ENCODE data around the gene WDTC1. TPM values are rescaled to one million over a fixed set of nuclear protein-coding genes. Genes with fewer than 3 reads are reported as not detected.
"Not testable (repeated sequence)": the region's sequence is repeated elsewhere in the genome, so short reads cannot be mapped to it uniquely, and the experiment has no call there.

Gene WDTC1, protein sequence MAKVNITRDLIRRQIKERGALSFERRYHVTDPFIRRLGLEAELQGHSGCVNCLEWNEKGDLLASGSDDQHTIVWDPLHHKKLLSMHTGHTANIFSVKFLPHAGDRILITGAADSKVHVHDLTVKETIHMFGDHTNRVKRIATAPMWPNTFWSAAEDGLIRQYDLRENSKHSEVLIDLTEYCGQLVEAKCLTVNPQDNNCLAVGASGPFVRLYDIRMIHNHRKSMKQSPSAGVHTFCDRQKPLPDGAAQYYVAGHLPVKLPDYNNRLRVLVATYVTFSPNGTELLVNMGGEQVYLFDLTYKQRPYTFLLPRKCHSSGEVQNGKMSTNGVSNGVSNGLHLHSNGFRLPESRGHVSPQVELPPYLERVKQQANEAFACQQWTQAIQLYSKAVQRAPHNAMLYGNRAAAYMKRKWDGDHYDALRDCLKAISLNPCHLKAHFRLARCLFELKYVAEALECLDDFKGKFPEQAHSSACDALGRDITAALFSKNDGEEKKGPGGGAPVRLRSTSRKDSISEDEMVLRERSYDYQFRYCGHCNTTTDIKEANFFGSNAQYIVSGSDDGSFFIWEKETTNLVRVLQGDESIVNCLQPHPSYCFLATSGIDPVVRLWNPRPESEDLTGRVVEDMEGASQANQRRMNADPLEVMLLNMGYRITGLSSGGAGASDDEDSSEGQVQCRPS
- polyA plus RNA-seq (ENCODE audit: insufficient read length in 4 of 4): 10 to 100 TPM; 40.8 to 51.9 (median 44.9) TPM

DNA sequence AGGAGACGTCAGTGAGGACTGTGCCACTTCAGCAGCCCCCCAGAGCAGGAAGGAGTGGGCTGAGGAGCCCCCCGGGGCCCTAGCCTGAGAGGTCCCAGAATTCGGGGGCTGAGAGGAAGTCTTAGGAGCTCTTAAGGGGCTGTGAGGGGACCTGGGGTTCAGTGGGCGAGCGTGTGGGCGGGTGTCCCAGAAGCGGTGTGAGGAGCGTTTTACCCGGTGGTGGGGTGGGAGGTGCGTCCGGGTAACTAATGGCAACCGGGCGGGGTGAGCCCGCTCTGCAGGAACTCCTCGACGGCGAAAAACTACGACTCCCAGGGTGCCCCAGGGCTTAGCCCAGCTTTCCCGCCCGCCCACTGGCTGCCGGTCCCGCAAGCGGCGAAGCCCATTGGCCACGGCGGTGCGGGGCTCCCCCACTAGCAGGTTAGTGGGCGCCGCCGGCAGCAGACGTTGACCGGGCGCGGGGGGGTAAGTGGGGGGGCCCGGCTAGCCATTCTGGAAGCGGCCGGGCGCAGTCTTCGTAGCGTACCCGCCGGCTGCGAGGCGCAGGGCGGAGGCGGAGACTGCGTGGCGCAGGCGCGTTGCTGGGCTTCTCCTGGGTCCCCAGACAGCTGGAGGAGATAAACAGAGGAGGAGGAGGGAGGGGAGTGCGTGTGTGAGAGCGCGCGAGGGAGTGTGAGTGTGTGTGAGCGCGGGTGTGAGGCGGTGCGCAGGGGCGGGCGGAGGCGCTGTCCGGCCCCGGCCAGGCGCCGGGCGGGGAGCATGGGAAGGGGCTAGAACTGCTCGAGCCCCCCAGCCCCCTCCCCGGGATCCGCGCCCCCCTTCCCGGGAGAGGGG lies at the start of gene WDTC1:
Gene WDTC1, plus strand, starts transcription at position 584 of the 834 bp plus-strand sequence. CDS start 26,423 bp downstream, outside the sequence.
- DNase-seq (ENCODE audit: low read depth in 4 of 4, low spot score in 3 of 4): peak; percentile 88 to 92 (median 91)

DNA sequence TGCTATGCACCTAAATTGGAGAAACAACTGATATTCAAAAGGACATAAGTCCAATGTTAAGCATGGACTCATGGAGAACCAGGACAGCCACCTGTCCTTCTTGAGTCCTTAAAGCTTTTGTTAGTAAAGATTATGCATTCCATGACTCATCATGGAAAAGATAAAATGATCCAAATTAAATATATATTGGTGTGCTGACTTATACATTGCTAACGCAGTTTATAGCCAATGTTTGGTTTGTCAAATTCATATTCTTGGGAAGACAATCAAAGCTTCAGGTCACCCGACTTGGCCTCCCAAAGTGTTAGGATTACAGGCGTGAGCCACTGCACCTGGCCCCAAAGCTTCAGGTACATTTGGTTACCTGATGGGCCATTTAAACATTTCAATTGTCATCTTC lies 49.8 kb upstream of the WDTC1 start:
- DNase-seq (ENCODE audit: low read depth in 4 of 4, low spot score in 3 of 4): not testable (repeated sequence)

DNA sequence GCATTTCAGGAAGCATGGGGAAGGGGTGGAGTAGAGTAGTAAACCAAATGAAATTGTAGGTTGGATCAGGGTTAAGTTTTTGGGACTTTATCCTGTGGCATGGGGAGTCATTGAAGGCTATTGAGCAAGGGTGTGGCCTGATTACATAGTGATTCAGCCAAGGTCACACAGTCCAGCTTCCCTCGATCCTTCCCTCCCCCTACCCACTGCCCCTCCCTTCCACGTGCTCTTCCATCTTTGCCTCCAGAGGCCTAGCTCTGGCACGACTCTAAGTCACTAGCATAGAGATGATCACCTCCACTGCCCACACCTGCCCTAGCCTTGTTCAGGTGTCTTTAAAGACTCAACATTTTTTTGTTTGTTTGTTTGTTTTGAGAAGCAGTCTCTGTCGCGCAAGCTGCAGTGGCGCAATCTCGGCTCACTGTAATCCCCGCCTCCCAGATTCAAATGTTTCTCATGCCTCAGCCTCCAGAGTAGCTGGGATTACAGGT lies 42.3 kb upstream of the WDTC1 start:
- DNase-seq (ENCODE audit: low read depth in 4 of 4, low spot score in 3 of 4): no peak

DNA sequence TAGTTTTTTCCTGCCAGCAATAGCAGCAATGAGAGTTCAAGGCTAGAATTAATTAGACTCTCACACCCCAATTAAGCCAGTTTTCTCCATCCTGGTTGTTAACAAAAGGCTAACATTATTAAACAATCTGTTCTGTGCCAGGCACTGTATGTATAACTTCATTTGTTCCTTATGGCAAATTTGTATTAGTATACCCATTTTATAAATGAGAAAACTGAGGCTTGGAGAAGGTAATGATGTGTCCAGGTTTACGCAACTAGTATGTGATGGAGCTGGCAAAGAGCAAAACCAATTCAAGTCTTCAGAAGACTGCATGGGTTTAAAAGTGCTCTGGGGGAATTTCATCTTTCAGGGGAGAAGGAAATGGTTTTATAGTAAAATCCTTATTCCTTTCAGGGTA lies 41.2 kb upstream of the WDTC1 start:
- DNase-seq (ENCODE audit: low read depth in 4 of 4, low spot score in 3 of 4): no peak

DNA sequence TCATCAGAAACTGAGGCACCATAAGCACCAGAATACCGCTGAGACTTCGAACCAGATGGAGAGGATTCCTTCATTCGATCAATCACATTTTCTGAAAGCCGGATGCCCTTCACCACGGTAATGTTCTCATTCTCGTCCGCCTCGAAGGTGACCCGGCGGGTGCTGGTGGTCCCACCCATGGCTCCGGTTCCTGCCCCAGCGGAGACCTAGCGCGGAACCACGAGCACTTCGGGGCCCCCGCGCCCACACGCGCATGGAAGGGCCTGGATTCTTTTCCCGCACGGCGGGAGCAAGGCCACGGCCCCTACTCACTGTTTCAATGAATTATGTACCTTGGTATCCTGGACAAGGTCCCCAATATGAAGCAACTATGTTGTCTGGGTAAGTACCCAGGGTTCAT lies 33.1 kb upstream of the WDTC1 start:
- DNase-seq (ENCODE audit: low read depth in 4 of 4, low spot score in 3 of 4): no peak

DNA sequence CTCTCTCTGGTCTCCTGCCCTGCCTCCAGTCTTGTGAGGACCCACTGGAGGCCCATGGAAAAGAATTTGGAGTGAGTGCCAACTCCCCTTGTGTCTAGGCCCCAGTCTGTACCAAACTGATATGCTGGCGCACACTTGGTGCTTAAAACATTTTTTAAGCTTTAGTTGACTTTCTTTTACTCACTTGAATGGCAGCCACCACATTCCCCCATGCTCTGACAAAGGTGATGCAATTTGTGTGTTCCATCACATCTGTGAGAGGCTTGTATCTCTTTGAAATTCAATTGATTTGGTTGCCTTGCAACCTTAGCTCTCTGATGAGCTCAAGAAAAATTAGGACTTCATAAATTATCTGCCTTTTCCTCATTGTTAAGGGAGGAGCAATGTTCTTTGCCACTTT lies 30.5 kb upstream of the WDTC1 start:
- no peak for DNase-seq (ENCODE audit: low read depth in 4 of 4, low spot score in 3 of 4)

DNA sequence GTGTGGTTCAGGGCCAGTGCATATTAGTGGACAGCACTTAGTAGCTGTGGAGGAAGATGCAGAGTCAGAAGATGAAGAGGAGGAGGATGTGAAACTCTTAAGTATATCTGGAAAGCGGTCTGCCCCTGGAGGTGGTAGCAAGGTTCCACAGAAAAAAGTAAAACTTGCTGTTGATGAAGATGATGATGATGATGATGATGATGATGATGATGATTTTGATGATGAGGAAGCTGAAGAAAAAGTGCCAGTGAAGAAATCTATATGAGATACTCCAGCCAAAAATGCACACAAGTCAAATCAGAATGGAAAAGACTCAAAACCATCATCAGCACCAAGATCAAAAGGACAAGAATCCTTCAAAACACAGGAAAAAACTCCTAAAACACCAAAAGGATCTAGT lies 27.2 kb upstream of the WDTC1 start:
- DNase-seq (ENCODE audit: low read depth in 4 of 4, low spot score in 3 of 4): not testable (repeated sequence)

DNA sequence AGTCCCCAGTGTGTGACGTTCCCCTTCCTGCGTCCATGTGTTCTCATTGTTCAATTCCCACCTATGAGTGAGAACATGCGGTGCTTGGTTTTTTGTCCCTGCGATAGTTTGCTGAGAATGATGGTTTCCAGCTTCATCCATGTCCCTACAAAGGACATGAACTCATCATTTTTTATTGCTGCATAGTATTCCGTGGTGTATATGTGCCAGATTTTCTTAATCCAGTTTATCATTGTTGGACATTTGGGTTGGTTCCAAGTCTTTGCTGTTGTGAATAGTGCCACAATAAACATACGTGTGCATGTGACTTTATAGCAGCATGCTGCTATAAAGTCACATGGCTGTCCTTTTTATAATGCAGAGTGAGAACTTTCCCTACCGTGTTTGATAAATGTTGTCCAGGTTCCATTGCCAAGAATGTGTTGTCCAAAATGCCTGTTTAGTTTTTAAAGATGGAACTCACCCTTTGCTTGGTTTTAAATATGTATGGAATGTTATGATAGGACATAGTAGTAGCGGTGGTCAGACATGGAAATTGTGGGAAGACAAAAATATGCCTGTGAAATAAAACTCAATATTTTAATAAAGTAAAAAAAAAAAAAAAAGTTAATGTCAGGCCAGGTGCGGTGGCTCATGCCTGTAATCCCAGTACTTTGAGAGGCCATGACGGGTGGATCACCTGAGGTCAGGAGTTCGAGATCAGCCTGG lies 26.1 kb upstream of the WDTC1 start:
- not testable (repeated sequence) for DNase-seq (ENCODE audit: low read depth in 4 of 4, low spot score in 3 of 4)

DNA sequence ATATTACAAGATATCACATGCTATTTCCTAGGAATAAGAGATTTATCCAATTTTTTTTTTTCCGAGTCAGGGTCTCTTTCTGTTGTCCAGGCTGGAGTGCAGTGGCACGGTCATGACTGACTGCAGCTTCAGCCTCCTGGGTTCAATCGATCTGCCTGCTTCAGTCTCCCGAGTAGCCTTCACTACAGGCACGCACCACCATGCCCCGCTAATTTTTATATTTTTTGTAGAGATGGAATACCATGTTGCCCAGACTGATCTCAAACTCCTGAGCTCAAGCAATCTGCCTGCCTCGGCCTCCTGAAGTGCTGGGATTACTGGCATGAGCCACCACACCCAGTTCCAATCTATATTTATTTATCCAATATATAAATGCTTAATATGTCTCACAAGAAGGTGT lies 18.0 kb upstream of the WDTC1 start:
- no peak for DNase-seq (ENCODE audit: low read depth in 4 of 4, low spot score in 3 of 4)

DNA sequence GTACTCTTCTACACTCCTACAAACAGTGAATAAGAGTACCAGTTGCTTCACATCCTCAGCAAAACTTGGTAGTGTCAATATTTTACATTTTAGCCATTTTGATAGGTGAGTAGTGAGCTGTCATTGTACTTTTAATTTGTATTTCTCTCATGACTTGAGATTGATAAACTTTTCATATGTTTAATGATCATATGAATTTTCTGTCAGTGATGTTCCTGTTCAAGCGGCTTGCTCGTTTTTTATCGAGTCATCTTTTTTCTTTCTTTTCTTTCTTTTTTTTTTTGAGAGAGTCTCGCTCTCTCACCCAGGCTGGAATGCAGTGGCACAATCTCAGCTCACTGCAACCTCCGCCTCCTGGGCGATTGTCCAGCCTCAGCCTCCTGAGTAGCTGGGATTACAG lies 17.0 kb upstream of the WDTC1 start:
- DNase-seq (ENCODE audit: low read depth in 4 of 4, low spot score in 3 of 4): no peak

DNA sequence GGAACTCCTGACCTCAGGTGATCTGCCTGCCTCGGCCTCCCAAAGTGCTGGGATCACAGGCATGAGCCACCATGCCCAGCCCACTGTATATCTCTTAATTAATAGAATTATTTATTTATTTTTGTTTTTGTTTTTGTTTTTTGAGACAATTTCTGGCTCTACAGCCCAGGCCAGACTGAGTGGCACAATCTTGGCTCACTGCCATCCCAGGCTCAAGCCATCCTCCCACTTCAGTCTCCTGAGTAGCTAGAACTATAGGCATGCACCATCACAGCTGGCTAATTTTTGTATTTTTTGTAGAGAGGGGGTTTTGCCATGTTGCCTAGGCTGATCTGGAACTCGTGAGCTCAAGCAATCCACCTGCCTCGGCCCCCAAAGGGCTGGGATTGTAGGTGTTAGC lies 15.7 kb upstream of the WDTC1 start:
- DNase-seq (ENCODE audit: low read depth in 4 of 4, low spot score in 3 of 4): no peak

DNA sequence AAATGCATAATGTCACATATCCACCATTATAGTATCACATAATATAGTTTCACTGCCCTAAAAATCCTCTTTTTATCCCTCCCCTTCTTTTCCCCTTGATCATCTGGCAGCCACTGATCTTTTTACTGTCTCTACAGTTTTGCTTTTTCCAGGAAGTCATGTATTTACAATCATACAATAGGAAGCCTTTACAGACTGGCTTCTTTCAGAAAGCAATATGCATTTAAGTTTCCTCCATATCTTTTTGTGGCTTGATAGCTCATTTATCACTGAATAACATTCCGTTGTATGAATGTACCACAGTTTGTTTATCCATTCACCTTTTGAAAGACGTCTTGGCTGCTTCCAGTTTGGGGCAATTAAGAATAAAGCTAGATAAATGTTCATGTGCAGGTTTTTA lies 14.3 kb upstream of the WDTC1 start:
- no peak for DNase-seq (ENCODE audit: low read depth in 4 of 4, low spot score in 3 of 4)

DNA sequence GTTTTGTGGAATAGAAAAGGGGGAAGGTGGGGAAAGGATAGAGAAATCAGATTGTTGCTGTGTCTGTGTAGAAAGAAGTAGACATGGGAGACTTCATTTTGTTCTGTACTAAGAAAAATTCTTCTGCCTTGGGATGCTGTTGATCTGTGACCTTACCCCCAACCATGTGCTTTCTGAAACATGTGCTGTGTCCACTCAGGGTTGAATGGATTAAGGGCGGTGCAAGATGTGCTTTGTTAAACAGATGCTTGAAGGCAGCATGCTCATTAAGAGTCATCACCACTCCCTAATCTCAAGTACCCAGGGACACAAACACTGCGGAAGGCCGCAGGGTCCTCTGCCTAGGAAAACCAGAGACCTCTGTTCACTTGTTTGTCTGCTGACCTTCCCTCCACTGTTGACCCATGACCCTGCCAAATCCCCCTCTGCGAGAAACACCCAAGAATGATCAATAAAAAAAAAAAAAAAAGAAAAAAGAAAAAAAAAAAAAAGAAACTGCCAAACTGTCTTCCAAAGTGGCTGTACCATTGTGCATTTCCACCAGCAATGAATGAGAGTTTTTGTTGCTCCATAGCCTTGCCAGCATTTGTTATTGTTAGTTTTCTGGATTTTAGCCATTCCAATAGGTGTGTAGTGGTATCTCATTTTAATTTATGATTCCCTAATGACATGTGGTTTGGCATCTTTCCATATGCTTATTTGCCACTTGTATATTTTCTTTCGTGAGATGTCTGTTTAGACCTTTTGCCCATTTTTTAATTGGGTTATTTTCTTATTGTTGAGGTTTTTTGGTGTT lies 13.5 kb upstream of the WDTC1 start:
- DNase-seq (ENCODE audit: low read depth in 4 of 4, low spot score in 3 of 4): not testable (repeated sequence)

DNA sequence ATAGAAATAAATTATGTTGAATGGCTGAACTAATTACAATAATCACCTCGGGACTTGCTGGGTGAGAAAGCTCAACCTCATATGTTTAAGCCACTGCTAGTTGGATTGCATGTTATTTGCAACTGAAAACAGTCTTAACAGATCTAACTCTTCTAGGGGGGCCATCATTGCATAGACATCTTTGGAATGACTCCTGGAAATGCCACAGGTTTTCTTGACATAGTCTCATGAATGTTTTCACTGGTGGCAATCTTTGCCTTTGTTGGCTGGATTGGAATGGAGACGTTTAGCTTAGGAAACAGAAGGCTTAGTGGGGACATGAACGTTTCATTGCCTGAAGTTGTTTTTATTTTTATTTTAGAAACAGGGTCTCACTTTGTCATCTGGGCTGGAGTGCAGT lies 8.8 kb upstream of the WDTC1 start:
- DNase-seq (ENCODE audit: low read depth in 4 of 4, low spot score in 3 of 4): no peak

DNA sequence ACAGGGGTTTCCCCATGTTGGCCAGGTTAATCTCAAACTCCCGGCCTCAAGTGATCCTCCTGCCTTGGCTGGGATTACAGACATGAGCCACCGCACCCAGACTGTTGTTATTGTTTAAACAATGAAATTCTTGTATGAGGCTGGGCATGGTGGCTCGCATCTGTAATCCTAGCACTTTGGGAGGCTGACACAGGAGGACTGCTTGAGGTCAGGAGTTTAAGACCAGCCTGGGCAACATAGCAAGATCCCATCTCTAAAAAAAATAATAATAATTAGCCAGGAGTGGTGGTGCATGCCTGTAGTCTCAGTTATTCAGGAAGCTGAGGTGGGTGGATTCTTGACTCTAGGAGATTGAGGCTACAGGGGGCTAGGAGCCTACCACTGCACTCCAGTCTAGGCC lies 6.7 kb upstream of the WDTC1 start:
- DNase-seq (ENCODE audit: low read depth in 4 of 4, low spot score in 3 of 4): no peak

DNA sequence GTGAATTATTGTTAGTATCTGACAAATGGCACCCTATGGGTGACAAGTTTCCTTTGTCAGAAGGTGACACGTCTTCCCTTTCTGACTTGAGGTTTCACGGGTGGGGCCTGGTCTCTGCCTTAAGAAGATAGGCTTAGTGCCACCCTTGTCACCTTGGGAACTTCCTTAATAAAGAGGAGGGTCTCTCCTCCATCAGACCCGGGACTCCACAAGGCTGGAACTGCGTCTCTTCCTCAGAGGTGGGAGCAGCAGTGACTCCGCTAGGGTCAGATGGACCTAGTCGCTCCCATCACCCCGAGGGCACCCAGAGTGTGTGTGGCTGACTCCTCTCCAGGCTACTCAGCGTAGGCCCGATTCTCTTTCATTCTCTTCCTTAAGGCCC lies 774 bp upstream of the WDTC1 start:
- peak in 1 of 4 donors; percentile 10 for DNase-seq (ENCODE audit: low read depth in 4 of 4, low spot score in 3 of 4)

DNA sequence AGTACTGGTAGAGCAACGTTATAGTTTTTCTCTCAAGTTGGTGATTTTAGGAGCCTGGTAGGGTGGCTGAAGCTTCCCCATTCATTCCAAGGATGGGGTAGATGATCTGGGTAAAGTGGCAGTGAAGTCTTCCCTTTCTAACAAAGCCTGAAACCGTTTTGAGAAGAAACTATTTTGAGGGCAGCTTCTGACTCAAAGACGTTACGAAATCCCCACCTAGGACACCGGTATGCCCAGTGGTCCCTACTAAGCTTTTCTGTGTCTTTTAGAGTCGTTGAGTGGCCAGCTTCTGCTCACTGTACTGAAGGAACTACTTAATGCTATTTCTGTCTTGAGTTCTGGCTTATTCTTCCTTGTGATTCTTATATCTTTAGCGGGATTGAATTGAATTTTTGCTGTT lies 1.4 kb downstream of the WDTC1 start:
- DNase-seq (ENCODE audit: low read depth in 4 of 4, low spot score in 3 of 4): no peak

DNA sequence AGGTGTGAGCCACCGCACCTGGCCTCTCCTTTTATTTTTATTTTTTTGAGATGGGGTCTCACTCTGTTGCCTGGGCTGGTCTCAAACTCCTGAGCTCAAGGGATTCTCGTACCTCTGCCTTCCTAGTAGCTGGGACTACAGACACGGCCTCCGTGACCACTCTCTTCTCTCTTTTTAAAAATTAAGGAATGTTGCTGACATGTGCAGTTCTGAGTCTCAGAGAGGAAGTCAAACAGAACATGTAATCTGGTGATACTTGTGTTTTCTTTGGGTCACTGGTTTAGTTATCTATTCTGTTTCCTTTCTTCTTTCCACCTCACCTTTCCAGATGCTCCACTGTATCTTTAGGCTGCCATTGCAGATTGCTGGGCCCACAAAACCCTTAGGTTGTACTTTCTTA lies 2.7 kb downstream of the WDTC1 start:
- no peak for DNase-seq (ENCODE audit: low read depth in 4 of 4, low spot score in 3 of 4)

DNA sequence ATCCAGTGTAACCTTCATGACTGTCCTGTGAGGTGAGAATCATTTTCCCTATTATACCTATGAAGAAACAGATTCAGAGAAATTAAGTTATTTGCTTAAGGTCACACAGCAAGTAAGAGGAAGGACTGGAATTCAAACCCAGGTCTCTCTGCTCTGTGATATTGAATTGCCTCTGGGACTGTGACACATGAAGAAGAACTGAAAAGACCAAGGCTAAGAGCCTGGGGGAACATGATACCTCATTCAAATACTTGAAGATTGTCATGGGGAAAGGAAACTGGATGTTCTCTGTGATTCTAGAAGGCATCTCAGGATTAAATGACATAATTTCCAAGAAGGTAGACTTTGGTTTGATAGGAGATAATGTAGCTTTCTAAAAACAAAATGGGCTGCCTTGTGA lies 3.6 kb downstream of the WDTC1 start:
- no peak for DNase-seq (ENCODE audit: low read depth in 4 of 4, low spot score in 3 of 4)

DNA sequence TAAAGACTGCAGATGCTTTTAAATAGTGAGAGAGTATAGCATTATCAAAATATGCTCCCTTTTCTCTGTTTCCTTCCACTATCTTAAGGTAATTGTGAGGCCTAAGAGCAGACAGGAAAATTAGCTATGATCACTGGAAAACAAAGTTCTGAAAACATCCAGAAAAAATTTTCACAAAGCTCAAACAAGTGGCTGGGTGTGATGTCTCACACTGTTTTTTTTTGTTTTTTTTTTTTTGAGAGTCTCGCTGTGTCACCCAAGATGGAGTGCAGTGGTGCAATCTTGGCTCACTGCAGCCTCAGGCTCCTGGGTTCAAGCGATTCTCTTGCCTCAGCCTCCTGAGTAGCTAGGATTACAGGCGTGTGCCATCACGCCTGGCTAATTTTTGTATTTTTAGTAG lies 7.2 kb downstream of the WDTC1 start:
- no peak for DNase-seq (ENCODE audit: low read depth in 4 of 4, low spot score in 3 of 4)

All from right renal pelvis (tissue), 4 donors.